IMR-90 (cell line): ENCODE data around the gene SMYD2. TPM values are rescaled to one million over a fixed set of nuclear protein-coding genes. Genes with fewer than 3 reads are reported as not detected.

Source experiments
- ATAC-seq: fragments of 200-7000 bp; cut with Tn5 transposase; 2 replicates; pipeline ENCODE4 v1.9.1; 2020; ENCODE audit warnings: low read depth, mild to moderate bottlenecking, moderate library complexity
- BruUV-seq: library from RNA; stranded (reverse); fragments of 400-500 nt; replicated peaks from 2 replicates; lab custom pipeline; 2021; lab: Mats Ljungman, UMichigan
- CTCF ChIA-PET: fragments of 300-600 bp; formaldehyde crosslinking; extraction: SDS; loops from one replicate; lab custom pipeline; 2021; ENCODE audit warnings: antibody characterized with exemption; lab: Yijun Ruan, JAX
- POLR2A ChIA-PET: fragments of 300-600 bp; sonication (Branson Sonifier 250); formaldehyde crosslinking; loops from one replicate; lab custom pipeline; 2022; ENCODE audit warnings: antibody characterized with exemption; ENCODE audit not compliant: unreplicated experiment; lab: Charles Lee
- DNase-seq: peaks from one replicate; pipeline ENCODE4 v3.0.0; 2013
- H2AFZ ChIP-seq: replicated peaks from 2 replicates; pipeline ENCODE3; 2013; ENCODE audit warnings: low read length, mild to moderate bottlenecking; ENCODE audit not compliant: poor library complexity
- H2AK5ac ChIP-seq: 2 replicates; pipeline ENCODE4 v1.6.1; 2013; ENCODE audit warnings: low read depth, low read length, inconsistent platforms
- H2AK9ac ChIP-seq: replicated peaks from 2 replicates; pipeline ENCODE3; 2013; ENCODE audit warnings: mild to moderate bottlenecking, low read depth, low read length, moderate library complexity; ENCODE audit not compliant: poor library complexity
- H2BK120ac ChIP-seq: 2 replicates; pipeline ENCODE4 v1.6.1; 2013; ENCODE audit warnings: low read depth, low read length, inconsistent platforms
- H2BK15ac ChIP-seq: 3 replicates; pipeline ENCODE4 v1.6.1; 2013; ENCODE audit warnings: low read depth, low read length, inconsistent platforms
- H2BK20ac ChIP-seq: 2 replicates; pipeline ENCODE4 v1.6.1; 2013; ENCODE audit warnings: low read depth, mild to moderate bottlenecking, inconsistent platforms, low read length, moderate library complexity
- H2BK5ac ChIP-seq: 2 replicates; pipeline ENCODE4 v1.6.1; 2013; ENCODE audit warnings: mild to moderate bottlenecking, low read depth, low read length, inconsistent platforms; ENCODE audit not compliant: poor library complexity, severe bottlenecking
- H3K14ac ChIP-seq: replicated peaks from 2 replicates; pipeline ENCODE4 v1.6.1; 2013; ENCODE audit warnings: low read depth, low read length, inconsistent platforms
- H3K18ac ChIP-seq: 2 replicates; pipeline ENCODE4 v1.6.1; 2013; ENCODE audit warnings: low read depth, low read length, control low read depth
- H3K23ac ChIP-seq: 2 replicates; pipeline ENCODE4 v1.6.1; 2013; ENCODE audit warnings: low read depth, low read length, inconsistent platforms
- H3K27ac ChIP-seq: 2 replicates; pipeline ENCODE4 v1.5.1; 2013; ENCODE audit warnings: mild to moderate bottlenecking, control low read depth, low read length; ENCODE audit not compliant: insufficient read depth
- H3K27me3 ChIP-seq: 2 replicates; pipeline ENCODE4 v1.6.1; 2013; ENCODE audit warnings: low read length; ENCODE audit not compliant: control insufficient read depth, insufficient read depth
- H3K36me3 ChIP-seq: 2 replicates; pipeline ENCODE4 v1.6.1; 2013; ENCODE audit warnings: low read length, mixed read lengths; ENCODE audit not compliant: control insufficient read depth, insufficient read depth
- H3K4ac ChIP-seq: 2 replicates; pipeline ENCODE4 v1.6.1; 2013; ENCODE audit warnings: low read depth, low read length, inconsistent platforms
- H3K4me1 ChIP-seq: 2 replicates; pipeline ENCODE4 v1.6.1; 2013; ENCODE audit warnings: low read length, mixed read lengths; ENCODE audit not compliant: control insufficient read depth, insufficient read depth
- H3K4me2 ChIP-seq: 2 replicates; pipeline ENCODE4 v1.6.1; 2013; ENCODE audit warnings: low read depth, mild to moderate bottlenecking, control low read depth, low read length, moderate library complexity
- H3K4me3 ChIP-seq: 2 replicates; pipeline ENCODE4 v1.5.1; 2013; ENCODE audit warnings: low read depth, mild to moderate bottlenecking, control low read depth, low read length, moderate library complexity; ENCODE audit not compliant: insufficient read depth
- H3K56ac ChIP-seq: 2 replicates; pipeline ENCODE4 v1.6.1; 2013; ENCODE audit warnings: low read length, inconsistent platforms; ENCODE audit not compliant: insufficient read depth; ENCODE audit errors: extremely low read depth
- H3K79me1 ChIP-seq, 2 experiments: 2 replicates each; pipeline ENCODE4 v1.6.1; 2013; ENCODE audit warnings: low read length in 2 of 2, inconsistent platforms in 1 of 2, low read depth in 1 of 2
- H3K9ac ChIP-seq: 2 replicates; pipeline ENCODE4 v1.6.1; 2013; ENCODE audit warnings: low read depth, low read length, control low read depth
- H3K9me1 ChIP-seq: 2 replicates; pipeline ENCODE4 v1.6.1; 2013; ENCODE audit warnings: low read length, inconsistent platforms; ENCODE audit not compliant: insufficient read depth
- H3K9me3 ChIP-seq: 2 replicates; pipeline ENCODE4 v1.6.1; 2013; ENCODE audit warnings: low read length; ENCODE audit not compliant: control insufficient read depth, insufficient read depth
- H4K20me1 ChIP-seq: 2 replicates; pipeline ENCODE4 v1.6.1; 2013; ENCODE audit warnings: low read length, inconsistent platforms; ENCODE audit not compliant: insufficient read depth
- H4K5ac ChIP-seq: 2 replicates; pipeline ENCODE4 v1.6.1; 2013; ENCODE audit warnings: mild to moderate bottlenecking, low read depth, low read length, control low read depth
- H4K8ac ChIP-seq, 2 experiments: 2 replicates each; pipeline ENCODE4 v1.6.1; 2013; ENCODE audit warnings: low read depth in 2 of 2, low read length in 2 of 2, control low read depth in 1 of 2, inconsistent platforms in 1 of 2
- H4K91ac ChIP-seq: 2 replicates; pipeline ENCODE4 v1.6.1; 2013; ENCODE audit warnings: low read depth, low read length, inconsistent platforms; ENCODE audit not compliant: insufficient read depth
- BHLHE40 ChIP-seq: fragments of 150-350 bp; IDR thresholded peaks from 2 replicates; pipeline ENCODE4 v1.6.1; 2016; ENCODE audit warnings: mild to moderate bottlenecking, low read depth, low read length
- CEBPB ChIP-seq: IDR thresholded peaks from 2 replicates; pipeline ENCODE4 v1.6.1; 2012; ENCODE audit warnings: low read depth, low read length, improper control_type of control experiment
- CHD1 ChIP-seq: IDR thresholded peaks from 2 replicates; pipeline ENCODE4 v1.6.1; 2012; ENCODE audit warnings: low read depth, low read length, improper control_type of control experiment
- CTCF ChIP-seq: conservative IDR thresholded peaks from 2 replicates; pipeline ENCODE4 v1.5.1; 2012; ENCODE audit warnings: mild to moderate bottlenecking, low read depth, low read length, improper control_type of control experiment
- ELK1 ChIP-seq: fragments of 150-350 bp; IDR thresholded peaks from 2 replicates; pipeline ENCODE4 v1.6.1; 2016; ENCODE audit warnings: low read depth, mild to moderate bottlenecking, low read length, moderate library complexity, borderline replicate concordance
- MAFK ChIP-seq: IDR thresholded peaks from 2 replicates; pipeline ENCODE4 v1.6.1; 2012; ENCODE audit warnings: low read depth, low read length, improper control_type of control experiment
- MAZ ChIP-seq: IDR thresholded peaks from 2 replicates; pipeline ENCODE4 v1.6.1; 2012; ENCODE audit warnings: low read depth, mild to moderate bottlenecking, low read length, improper control_type of control experiment, moderate library complexity, borderline replicate concordance
- MXI1 ChIP-seq: IDR thresholded peaks from 2 replicates; pipeline ENCODE4 v1.6.1; 2012; ENCODE audit warnings: low read depth, mild to moderate bottlenecking, low read length, moderate library complexity, borderline replicate concordance
- NFE2L2 ChIP-seq: fragments of 150-350 bp; IDR thresholded peaks from 2 replicates; pipeline ENCODE4 v1.6.1; 2016; ENCODE audit warnings: low read depth, mild to moderate bottlenecking, low read length
- RAD21 ChIP-seq: IDR thresholded peaks from 2 replicates; pipeline ENCODE4 v1.6.1; 2012; ENCODE audit warnings: low read length, improper control_type of control experiment
- RCOR1 ChIP-seq: IDR thresholded peaks from 2 replicates; pipeline ENCODE4 v1.6.1; 2012; ENCODE audit warnings: mild to moderate bottlenecking, low read length, improper control_type of control experiment; ENCODE audit not compliant: insufficient replicate concordance
- RFX5 ChIP-seq: IDR thresholded peaks from 2 replicates; pipeline ENCODE4 v1.8.0; 2012; ENCODE audit warnings: low read depth, mild to moderate bottlenecking, low read length, moderate library complexity
- SMC3 ChIP-seq: fragments of 150-350 bp; IDR thresholded peaks from 2 replicates; pipeline ENCODE4 v1.6.1; 2016; ENCODE audit warnings: low read depth, mild to moderate bottlenecking, antibody characterized with exemption, low read length, moderate library complexity
- USF2 ChIP-seq: fragments of 150-350 bp; IDR thresholded peaks from 2 replicates; pipeline ENCODE4 v1.6.1; 2017; ENCODE audit warnings: mild to moderate bottlenecking, antibody characterized with exemption, low read length, low read depth
- WGBS, 2 experiments: methylation state at CpG; one replicate each; pipeline versions ENCODE4 v1.1.5 to v1.1.7; 2013; ENCODE audit warnings: missing lambda C conversion rate in 2 of 2; ENCODE audit not compliant: insufficient read length in 1 of 2; ENCODE audit errors: extremely low coverage in 2 of 2; 5-methylcytosine and 5-hydroxymethylcytosine counted together
- dilution Hi-C: fragments of 300-500 bp; cut with HindIII; formaldehyde crosslinking; loops from one replicate; pipeline ENCODE4 v1.14.3; 2018; ENCODE audit warnings: low sequenced_read_pairs; ENCODE audit not compliant: unreplicated experiment
- in situ Hi-C: fragments of 300-500 bp; cut with MboI; formaldehyde crosslinking; loops from 3 replicates; pipeline ENCODE4 v1.14.3; 2019; ENCODE audit warnings: low sequenced_read_pairs, inconsistent platforms, mixed read lengths
- intact Hi-C: fragments of 100-400 bp; cut with micrococcal nuclease; formaldehyde crosslinking; loops from 2 replicates; pipeline ENCODE4 v1.10.0; 2022
- polyA plus RNA-seq, 3 experiments: library from polyadenylated mRNA; depleted of rRNA; stranded (reverse); fragments of >200 nt; gene quantifications; 2 replicates each; pipeline ENCODE4 v1.2.3, GENCODE V29; 2012; ENCODE audit warnings: low replicate concordance in 1 of 3
- total RNA-seq: library from RNA; depleted of rRNA; stranded (reverse); fragments of >200 nt; gene quantifications from 2 replicates; pipeline ENCODE4 v1.2.3, GENCODE V29; 2012

Gene SMYD2
- total and polyA plus RNA-seq, 2 of the 4 experiments (the other 2 are of a cell fraction): 32.7 to 61.7 TPM

- peaks cover 3% of the 10 kb centered on the region; the same call in 1 of the 2 replicates for H3K36me3 ChIP-seq
- no TSS peak for BruUV-seq
- peak; percentile 23; the same call in 1 of the 2 replicates for ATAC-seq
- H2BK5ac ChIP-seq: no peak overlapping the region
- no peak overlapping the region for H2BK15ac ChIP-seq
- peak; percentile 62 for TF ChIP-seq CTCF
- TF ChIP-seq ELK1: no peak
- TF ChIP-seq RAD21: peak; percentile 52
- TF ChIP-seq CEBPB: no peak
- TF ChIP-seq RFX5: no peak
- no peak for TF ChIP-seq BHLHE40
- TF ChIP-seq RCOR1: no peak
- TF ChIP-seq NFE2L2: no peak
- TF ChIP-seq MXI1: no peak
- TF ChIP-seq SMC3: peak; percentile 42; the same call in 1 of the 2 replicates
- no peak for TF ChIP-seq MAFK
- no peak for TF ChIP-seq MAZ
- TF ChIP-seq CHD1: no peak
- TF ChIP-seq USF2: no peak
- H3K9me1 ChIP-seq: no peaks in the 10 kb centered on the region; the same call in 1 of the 2 replicates
- H3K4me3 ChIP-seq: no peak overlapping the region
- H2AFZ ChIP-seq: no peak overlapping the region
- no peak overlapping the region for H2BK120ac ChIP-seq
- no peak overlapping the region for H3K4ac ChIP-seq
- in situ Hi-C loops: loop anchor here (5.0 kb wide), 3 partner anchors 120 to 1195 kb away; no protein-coding TSS in a partner anchor
- H3K79me1 ChIP-seq: peaks cover 0 to 15% of the 10 kb centered on the region in 2 experiments; a peak in 2 of 4 replicates
- DNase-seq: peak; percentile 32
- no peak overlapping the region for H2BK20ac ChIP-seq
- H2AK9ac ChIP-seq: no peak overlapping the region
- WGBS, 2 experiments: no CpG with 5 or more reads among the region's 9 CpGs
- H3K27ac ChIP-seq: no peak overlapping the region
- H4K8ac ChIP-seq: no peak overlapping the region
- no peak overlapping the region for H3K18ac ChIP-seq
- no peak overlapping the region for H3K9ac ChIP-seq
- H4K5ac ChIP-seq: no peak overlapping the region
- no peaks in the 10 kb centered on the region; the same call in 1 of the 2 replicates for H4K20me1 ChIP-seq
- H3K4me2 ChIP-seq: no peak overlapping the region
- no peak overlapping the region for H3K14ac ChIP-seq
- dilution Hi-C loops: no loop called here
- H4K91ac ChIP-seq: no peak overlapping the region
- peaks cover 5% of the 10 kb centered on the region for H3K4me1 ChIP-seq
- H3K56ac ChIP-seq: no peak overlapping the region
- H3K27me3 ChIP-seq: no peaks in the 10 kb centered on the region
- CTCF ChIA-PET: interaction anchor here (0.5 to 7.9 kb wide), 28 partner anchors 10 to 1192 kb away, joined by 3 to 79 read pairs (median 4); no protein-coding TSS in a partner anchor
- no peaks in the 10 kb centered on the region for H3K9me3 ChIP-seq
- peak overlapping the region; percentile 20; the same call in 1 of the 2 replicates for H2AK5ac ChIP-seq
- POLR2A ChIA-PET: interaction anchor here (1.0 kb wide), 1 partner anchor 1196 kb away, joined by 4 read pairs; no protein-coding TSS in a partner anchor
- intact Hi-C loops: loop anchor here (10.0 kb wide), 2 partner anchors 223 to 813 kb away; partner anchors contain the start of gene PTPN14
- no peak overlapping the region for H3K23ac ChIP-seq
Measured at GRCh38 chr1:214331827-214332423, 51.0 kb downstream of the SMYD2 start.
